ENCODE data around the gene CARD16.

DNA sequence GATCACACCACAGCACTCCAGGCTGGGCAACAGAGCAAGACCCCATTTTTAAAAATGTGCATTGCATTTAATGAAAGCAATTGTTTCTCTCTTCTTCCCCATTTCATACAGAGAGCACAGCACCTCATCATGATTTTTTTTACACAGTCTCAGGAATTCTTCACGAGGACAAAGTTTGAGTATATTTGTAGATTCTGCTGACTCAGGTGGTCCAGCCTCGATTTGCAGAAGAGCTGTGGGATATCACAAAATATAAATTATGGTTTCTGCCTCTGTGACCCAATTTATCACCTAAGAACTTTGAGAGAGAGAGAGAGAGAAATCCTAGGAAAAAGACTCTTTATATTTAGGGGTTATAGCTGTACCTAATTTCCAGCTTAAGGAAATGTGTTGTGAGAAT, 42.0 kb downstream of the CARD16 start:
- no peak for TF ChIP-seq CTCF (IDR thresholded peaks at IDR 0.05)
- TF ChIP-seq POLR2A (IDR thresholded peaks at IDR 0.05) = no peak

All from thyroid gland (tissue), 4 donors.